DMS114 treated with DMSO at 0.1 percent for 48 hours (cell line): ENCODE measurements around the gene PRTFDC1.
"Not testable (repeated sequence)": the region's sequence is repeated elsewhere in the genome, so short reads cannot be mapped to it uniquely, and the experiment has no call there.

Experiments
- DNase-seq: peaks from one replicate; lab custom pipeline; 2025; ENCODE audit not compliant: unreplicated experiment; lab: John Stamatoyannopoulos, UW

Gene PRTFDC1

GRCh38 chr10:24935504-24936292 lies 16.7 kb downstream of the PRTFDC1 start:
- no peak for DNase-seq

GRCh38 chr10:24931236-24931635 lies 21.2 kb downstream of the PRTFDC1 start:
- no peak for DNase-seq

GRCh38 chr10:24930427-24930826 lies 22.0 kb downstream of the PRTFDC1 start:
- no peak for DNase-seq

GRCh38 chr10:24929904-24930303 lies 22.5 kb downstream of the PRTFDC1 start:
- no peak for DNase-seq

- no peak for DNase-seq
Observed at GRCh38 chr10:24929056-24929544, 23.3 kb downstream of the PRTFDC1 start.

- no peak for DNase-seq
Observed at GRCh38 chr10:24928163-24928562, 24.2 kb downstream of the PRTFDC1 start.

- DNase-seq, result no peak
Observed at GRCh38 chr10:24926557-24926956, 25.8 kb downstream of the PRTFDC1 start.

- DNase-seq, result no peak
Observed at GRCh38 chr10:24925799-24926198, 26.6 kb downstream of the PRTFDC1 start.

- DNase-seq, result not testable (repeated sequence)
Observed at GRCh38 chr10:24924483-24924882, 27.9 kb downstream of the PRTFDC1 start.

- not testable (repeated sequence) for DNase-seq
Observed at GRCh38 chr10:24922222-24922868, 30.1 kb downstream of the PRTFDC1 start.

GRCh38 chr10:24920907-24921881 lies 31.2 kb downstream of the PRTFDC1 start:
- DNase-seq, result no peak

- DNase-seq, result not testable (repeated sequence)
Observed at GRCh38 chr10:24920192-24920591, 32.2 kb downstream of the PRTFDC1 start.

GRCh38 chr10:24919629-24920028 lies 32.8 kb downstream of the PRTFDC1 start:
- DNase-seq, result not testable (repeated sequence)

- DNase-seq, result no peak
Observed at GRCh38 chr10:24917979-24918378, 34.4 kb downstream of the PRTFDC1 start.

- no peak for DNase-seq
Observed at GRCh38 chr10:24917493-24917892, 34.9 kb downstream of the PRTFDC1 start.

GRCh38 chr10:24916365-24916764 lies 36.0 kb downstream of the PRTFDC1 start:
- no peak for DNase-seq

- no peak for DNase-seq
Observed at GRCh38 chr10:24915304-24915703, 37.1 kb downstream of the PRTFDC1 start.

- DNase-seq, result no peak
Observed at GRCh38 chr10:24914148-24914547, 38.3 kb downstream of the PRTFDC1 start.

- no peak for DNase-seq
Observed at GRCh38 chr10:24912215-24912614, 40.2 kb downstream of the PRTFDC1 start.

GRCh38 chr10:24911029-24911428 lies 41.4 kb downstream of the PRTFDC1 start:
- DNase-seq, result no peak

GRCh38 chr10:24910574-24910973 lies 41.8 kb downstream of the PRTFDC1 start:
- no peak for DNase-seq
